GM04504 (cell line): ENCODE measurements around the gene KLHDC4.
"Not testable (repeated sequence)": the region's sequence is repeated elsewhere in the genome, so short reads cannot be mapped to it uniquely, and the experiment has no call there.

ENCODE experiments used
- DNase-seq: peaks from one replicate; pipeline ENCODE4 v3.0.0-alpha.2; 2012; ENCODE audit warnings: low read depth

Gene KLHDC4

DNA sequence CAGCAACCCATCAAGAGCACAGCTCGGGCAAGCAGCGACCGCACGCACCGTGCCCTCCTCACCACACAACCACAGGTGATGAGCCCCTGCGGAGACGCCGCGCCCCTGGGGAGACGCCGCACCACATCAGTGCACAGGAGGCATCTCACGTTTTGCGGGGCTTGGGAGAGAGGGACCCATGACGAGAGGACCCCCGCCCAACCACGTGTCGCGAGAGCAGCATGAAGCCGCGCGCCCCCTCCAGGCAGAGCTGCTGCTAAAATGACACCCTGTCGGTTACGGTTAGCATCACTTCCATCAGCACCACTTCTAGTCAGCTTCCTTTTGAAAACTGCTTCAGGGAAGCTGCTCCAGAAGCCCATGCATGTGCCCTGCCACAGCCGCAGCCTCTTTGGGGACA lies 45.3 kb downstream of the KLHDC4 start:
- no peak for DNase-seq

DNA sequence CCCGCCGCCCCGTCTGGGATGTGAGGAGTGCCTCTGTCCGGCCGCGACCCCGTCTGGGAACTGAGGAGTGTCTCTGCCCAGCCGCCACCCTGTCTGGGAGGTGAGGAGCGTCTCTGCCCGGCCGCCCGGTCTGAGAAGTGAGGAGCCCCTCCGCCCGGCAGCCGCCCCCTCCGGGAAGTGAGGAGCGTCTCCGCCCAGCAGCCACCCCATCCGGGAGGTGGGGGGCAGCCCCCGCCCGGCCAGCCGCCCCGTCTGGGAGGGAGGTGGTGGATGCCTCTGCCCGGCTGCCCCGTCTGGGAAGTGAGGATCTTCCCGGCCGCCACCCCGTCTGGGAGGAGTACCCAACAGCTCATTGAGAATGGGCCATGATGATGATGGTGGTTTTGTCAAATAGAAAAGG lies 47.0 kb downstream of the KLHDC4 start:
- not testable (repeated sequence) for DNase-seq

DNA sequence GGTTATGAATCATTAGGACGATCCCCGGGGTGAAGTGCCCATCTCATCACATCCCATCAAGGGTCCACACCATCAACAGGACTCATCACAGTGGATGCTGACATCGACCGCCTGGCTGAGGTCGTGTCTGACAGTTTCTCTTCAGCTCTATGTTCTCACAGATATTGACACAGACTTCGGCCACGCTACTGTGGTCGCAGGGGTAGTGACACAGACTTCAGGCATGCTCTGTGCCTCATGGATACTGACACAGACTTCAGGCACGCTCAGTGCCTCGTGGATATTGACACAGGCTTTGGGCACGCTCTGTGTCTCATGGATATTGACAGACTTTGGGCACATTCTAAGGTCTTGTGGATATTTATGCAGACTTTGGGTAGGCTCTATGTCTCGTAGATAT lies 50.1 kb downstream of the KLHDC4 start:
- no peak for DNase-seq

DNA sequence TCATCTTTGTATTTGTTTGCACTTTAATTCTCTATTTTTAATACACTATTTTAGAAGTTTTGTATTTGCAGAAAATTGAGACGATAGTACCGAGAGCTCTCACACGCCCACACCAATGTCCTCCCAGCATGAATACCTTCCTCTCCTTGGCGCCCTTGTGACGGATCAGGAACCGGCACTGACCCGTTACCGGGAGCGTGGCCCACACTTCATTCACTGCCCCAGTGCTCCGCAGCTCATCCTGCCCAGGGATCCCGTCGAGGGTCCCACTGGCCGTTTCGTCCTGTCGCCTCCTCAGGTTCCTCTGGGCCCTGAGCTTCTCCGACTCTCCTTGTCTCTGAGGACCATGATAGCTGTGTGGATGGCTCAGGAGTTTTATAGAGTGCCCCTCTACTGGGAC lies 50.6 kb downstream of the KLHDC4 start:
- no peak for DNase-seq

DNA sequence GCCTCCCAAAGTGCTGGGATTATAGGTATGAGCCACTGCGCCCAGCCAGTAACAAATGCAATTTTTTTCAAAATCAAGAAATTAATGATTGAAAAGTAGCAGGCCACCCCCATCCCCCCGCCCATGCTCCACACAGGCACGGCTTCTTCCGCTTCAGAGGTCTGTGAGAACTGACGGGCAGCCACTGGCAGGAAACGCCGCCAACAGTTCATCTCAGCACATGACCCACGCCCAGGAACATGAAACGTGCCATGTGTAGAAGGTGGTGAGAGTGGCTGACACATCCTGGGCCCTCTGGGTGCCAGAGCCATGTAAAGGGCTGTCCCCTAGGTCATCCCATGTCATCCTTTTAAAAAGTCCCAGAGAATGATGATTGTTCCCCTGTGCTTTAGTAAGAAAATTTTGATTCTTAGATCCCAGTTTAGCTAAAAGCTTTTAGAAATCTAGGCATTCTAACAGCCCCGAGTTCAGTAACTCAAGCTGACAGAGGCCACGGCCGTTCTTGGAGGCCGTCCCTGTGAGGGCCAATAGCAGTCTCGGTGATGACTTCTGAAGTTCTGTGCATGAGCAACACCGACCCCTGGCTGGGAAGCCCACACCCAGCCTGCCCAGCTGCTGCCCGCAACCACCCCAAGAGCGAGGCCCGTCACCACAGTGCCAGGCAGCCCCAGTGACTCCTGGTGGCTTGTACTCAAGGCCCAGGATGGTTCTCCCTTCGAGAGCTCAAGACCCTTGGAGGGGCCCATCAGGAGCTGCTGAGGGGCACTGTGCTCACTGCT lies 52.1 kb downstream of the KLHDC4 start:
- no peak for DNase-seq

DNA sequence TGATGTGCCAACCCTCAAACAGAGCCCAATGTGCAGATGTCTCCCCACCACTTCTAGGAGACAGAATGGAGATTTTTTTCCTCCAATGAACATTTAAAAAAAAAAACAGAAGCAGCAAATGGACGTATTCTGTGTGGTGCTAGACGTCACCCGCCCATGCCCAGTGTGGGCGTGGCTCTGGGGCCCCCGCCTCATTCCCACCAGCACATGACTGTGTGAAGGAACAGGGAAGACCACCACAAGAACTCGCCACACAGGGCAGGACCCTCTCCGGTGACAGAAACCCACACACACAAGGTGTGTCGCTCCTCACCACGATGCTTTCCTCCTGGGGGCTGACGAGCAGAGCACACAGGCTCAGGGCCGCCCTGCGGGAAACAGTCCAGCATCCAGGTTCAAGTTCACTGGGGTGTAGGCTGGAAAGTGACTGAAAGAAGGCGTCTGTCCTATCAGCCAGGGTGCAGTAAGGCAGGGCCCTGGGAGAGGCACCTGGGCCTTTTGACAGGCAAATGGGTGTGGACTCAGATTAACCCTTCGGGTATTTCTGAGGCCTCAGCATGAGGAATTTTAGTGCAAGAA lies 53.5 kb downstream of the KLHDC4 start:
- no peak for DNase-seq

DNA sequence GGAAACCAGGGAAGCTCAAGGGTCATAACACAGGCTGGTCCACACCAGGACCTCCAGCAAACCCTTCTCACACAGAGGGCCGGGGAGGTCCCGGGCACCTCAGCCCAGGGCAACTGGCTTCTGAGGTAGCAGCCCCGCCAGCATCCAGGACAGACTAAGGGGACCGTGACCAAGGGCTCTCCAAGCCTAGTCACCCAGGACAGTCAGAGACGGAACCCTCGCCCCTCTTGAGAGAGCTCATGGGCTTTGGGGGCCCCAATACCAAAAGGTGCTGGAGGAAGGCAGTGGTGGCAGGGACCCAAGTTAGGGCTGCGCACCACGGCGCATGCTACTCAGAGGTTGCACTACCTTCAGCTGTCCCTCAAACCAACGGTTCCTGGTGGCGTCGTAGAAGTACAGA lies 54.9 kb downstream of the KLHDC4 start:
- DNase-seq, result no peak

DNA sequence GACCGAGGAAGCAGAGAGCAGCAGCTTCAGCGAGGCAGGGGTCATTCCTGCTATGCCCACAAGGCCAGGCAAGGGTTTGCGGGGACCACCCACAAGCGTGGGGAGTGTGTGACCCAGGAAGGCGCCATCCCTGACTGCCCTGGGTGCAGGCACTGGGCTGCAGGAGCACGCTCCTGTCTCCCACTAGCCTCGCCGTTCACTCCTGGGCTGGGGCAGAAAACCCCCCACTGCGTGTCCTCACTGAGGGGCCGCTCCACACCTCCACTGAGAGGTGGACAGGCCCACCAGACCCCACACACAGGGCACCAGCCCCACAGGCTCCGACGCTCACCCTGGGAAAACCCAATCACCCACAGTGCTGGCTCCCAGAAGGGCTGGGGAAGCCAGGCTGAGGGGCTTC lies 56.1 kb downstream of the KLHDC4 start:
- no peak for DNase-seq

DNA sequence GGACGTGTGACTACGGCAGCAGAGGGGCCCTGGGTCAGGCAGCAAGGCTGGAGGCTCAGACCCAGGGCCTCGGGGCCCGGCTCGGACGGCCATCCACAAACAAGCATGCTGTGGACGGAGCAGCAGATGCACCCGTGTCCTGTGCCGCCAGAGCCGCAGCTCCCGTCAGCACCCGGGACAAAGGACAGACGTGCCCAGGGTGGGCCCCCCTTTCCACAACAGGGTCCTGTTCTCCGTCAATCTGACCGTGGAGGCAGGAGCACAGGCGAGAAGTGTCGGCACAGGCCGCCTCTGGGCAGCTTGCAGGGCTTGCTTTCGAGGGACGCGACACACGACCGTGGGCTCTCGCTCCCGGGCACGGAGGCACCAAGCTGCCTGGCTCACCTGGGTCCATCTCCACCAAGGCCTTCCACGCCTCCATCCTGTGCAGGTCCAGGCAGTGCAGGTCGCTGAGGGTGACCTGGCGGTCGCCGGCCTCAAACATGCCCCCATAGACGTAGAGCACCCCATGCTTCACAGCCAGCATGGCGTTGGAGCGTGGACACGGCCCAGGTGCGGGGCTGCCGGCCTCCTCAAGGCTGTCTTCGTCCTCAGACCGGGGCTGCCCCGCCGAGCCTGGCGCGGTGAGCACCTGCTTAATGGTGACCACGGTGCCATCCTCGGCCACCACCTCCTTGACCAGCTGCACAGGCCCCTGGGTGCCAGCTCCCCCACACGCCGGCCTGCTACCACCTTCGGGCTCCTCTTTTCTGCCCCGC lies 56.7 kb downstream of the KLHDC4 start:
- DNase-seq, result no peak

DNA sequence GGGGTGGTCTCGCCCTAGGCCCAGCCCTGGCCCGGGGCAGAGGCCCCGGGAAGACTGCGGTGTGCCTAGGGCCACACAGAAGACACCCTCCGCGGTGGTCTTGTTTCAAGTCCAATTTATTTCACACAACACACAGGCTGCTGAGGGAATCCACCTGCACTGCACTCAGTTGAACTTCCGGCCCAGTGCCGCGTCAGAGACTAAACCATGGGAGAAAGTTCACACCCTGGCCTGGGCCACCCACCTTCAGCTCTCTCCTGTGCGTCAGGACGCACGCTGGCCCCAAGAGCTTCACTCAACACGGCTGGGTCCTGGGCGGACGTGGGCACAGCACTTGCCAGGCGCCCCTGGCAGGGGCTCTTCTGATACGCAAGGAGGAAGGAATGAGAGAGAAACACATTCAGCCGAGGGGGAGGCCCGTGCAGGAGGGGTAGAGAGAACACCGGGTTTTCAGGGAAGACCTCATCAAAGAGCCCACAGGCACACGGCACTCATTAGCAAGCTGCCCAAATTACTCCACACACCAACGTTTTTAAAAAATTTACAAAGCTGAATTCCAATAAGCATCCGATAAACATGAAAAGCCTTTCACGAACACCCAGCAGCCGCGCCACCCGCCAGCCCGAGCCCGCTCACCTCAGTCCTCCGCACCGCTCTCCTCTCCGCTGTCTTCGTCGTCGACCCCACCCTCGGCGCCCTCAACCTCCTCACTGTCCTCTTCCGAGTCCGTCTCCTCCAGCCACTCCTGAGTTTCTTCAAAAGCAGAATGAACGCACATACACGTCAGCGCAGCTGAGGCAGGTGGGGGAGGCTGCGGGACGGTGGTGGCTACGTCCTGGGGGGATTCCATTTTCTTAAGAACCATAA lies 57.8 kb downstream of the KLHDC4 start:
- DNase-seq, result no peak

DNA sequence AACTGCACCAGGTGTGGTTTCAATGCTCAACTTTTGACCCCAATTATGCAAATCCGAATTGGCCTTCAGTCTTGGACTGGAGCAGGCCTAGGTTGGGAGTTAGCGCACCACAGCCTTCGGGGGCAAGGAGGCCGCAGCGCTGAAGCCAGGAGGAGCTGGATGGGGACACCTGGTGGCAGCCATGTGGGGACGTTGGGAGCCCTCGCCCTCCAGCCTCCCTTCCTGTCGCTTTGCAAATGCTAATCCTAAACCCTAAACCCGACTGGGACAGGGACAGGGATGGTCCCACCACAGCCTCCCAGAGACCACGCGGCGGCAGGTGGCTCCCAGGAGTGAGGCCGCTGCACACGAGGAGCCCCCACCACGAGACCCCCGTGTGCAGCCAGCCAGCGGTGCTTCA lies 58.7 kb downstream of the KLHDC4 start:
- no peak for DNase-seq

DNA sequence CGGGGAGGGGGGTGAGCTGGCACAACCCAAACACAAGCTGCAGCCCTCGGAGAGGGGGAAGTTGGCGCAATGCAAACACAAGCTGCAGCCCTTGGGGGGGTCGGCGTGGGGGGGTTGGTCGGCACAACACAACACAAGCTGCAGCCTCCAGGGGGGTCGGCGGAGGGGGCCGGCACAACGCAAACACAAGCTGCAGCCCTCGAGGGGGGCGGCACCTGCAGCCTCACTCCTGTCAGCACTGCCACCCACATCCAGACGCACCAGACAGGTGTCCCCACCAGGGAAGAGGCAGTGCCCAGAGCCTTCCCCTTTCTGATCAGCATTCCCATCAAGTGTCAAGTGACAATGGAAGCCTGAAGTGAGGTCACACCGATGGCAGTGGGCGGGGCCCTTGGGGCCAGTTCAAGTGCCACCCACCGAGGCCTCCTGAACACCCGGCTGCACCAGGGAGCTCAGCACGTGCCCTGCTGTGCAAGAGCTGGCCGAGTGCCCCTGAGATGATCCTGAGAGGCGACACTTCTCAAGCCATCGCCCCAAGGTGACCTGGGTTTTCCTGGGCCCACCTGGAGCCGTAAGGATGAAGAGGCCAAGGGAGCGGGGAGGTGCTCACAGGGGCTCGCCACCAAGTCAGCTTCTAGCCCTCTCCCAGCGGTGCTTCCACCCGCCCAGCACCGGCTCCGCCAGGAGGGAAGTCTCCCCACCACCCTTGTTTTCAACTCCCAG lies 59.3 kb downstream of the KLHDC4 start:
- DNase-seq, result no peak

DNA sequence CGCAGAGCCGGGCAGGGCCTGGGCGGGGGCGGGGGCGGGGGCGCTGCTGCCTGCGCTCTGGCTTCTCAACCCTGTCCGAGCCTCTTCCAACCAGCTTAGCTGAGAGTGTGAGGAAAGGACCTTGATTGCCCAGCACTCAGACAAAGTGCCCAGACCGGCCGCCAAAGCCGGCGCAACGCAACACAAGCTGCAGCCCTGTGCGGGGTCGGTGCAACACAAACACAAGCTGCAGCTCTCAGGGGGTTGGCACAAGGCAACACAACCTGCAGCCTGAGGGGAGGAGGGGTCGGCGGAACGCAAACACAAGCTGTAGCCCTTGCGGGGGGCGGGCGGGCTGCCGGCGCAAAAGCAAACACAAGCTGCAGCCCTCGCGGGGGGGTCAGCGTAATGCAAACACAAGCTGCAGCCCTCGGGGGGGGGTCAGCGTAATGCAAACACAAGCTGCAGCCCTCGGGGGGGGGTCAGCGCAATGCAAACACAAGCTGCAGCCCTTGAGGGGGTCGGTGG lies 60.0 kb downstream of the KLHDC4 start:
- DNase-seq, result no peak

DNA sequence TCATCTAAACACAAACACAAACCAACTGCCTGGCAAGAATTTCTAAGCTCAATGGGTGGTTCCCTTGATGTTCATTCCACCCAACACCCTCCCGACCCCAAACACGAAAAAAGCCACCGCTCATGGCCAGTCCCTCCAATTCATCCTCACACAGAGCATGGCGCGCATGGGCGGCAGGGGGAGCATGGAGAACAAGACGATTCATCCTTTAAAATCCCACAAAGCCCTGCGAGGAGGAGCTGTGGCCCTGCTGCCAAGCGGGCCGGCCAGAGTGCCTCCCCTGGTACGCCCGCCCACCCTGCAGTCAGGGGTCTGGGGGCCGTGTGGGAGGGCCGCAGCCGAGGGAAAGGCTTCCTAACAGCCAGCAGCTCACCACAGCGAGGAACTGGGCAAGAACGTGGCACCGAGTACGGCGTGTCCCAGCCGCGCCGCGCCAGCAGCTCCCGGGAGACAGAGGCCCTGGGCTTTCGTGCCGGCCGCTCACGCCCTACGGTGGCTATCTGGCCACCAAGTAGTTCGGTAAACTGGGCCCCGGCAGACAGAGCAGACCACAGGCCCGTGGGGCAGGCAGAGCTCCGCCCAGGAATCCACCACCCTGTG lies 60.9 kb downstream of the KLHDC4 start:
- DNase-seq, result no peak

DNA sequence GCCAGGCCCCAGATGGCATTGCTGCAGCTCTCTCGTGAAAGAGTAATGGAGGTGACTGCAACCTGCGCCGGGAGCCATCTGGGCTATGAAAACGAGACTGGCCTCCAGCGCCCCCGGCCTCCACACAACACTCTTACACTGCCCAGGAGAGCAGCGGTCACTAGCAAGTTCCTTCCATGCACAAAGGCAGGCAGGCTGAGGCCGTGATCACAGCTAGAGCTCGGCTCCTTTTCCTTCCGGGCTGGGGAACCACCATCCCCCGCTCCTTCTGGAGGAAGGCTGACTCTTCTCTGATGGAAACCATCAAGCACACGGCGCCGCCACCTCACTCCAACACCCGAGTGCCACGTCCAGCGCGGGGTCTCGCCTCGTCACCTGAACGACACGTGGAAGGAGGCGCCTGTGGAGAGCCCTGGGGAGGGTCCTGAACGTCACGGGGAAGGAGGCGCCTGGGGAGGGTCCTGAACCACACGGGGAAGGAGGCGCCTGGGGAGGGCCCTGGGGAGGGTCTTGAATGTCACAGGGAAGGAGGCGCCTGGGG lies 61.9 kb downstream of the KLHDC4 start:
- DNase-seq, result no peak

DNA sequence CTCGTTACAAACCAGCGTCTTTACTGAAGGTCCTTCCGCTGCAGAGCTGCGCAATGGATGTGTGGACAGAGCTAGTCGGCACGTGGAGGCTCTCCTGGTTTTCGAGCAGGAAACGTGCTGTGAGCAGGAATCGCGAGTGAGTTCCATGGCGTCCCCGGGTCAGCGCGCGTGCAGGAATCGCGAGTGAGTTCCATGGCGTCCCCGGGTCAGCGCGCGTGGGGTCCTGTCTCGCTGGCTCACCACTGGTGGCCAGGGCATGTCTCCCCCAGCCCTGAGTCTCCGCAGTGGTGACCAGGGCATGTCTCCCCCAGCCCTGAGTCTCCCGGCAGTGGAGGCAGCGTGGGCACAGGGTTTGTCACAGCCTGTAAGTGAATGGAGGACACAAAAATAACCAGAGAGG lies 62.7 kb downstream of the KLHDC4 start:
- DNase-seq, result no peak

DNA sequence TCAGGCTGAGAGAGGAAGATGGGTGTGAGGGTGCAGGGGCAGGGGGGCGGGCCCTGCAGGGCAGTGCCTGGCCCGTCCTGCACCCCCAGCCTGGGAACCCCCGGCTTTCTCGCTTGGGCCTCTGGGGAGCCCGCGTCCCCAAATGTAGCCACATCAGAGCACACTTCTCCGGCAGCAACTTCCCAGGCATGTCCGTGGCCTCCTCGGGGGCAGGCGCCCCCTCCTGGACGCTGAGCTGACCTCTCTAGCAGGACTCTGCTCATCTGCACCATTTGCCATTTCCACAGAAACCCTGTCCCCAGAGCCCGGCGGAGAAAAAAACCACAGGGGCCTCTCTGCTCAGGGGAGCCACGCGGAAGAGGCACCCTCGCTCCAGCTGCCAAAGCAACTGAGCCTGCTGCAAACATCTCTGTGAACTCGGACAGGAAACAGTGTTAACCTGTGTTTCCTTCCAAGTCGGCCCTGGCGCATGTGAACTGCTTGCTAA lies 63.4 kb downstream of the KLHDC4 start:
- no peak for DNase-seq

DNA sequence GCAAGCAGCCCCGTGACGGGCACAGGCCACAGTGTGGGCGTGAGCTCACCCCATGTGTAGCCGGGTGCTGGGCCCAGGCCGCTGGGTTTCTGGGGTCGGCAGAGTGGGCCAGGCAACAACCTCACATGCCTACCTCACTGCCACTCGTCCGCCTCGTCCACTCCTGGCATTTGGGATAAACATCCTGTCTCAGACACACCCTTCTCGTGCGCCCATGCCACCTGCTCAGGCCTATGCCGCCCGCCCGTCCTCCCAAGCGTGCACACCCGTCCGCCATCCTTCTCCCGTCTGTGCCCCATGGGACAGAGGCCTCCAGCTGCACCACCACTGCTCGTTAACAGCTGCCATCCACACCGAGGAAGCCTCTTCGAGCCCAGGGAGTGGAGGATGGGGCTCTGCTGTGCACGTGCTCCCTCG lies 64.3 kb downstream of the KLHDC4 start:
- no peak for DNase-seq

DNA sequence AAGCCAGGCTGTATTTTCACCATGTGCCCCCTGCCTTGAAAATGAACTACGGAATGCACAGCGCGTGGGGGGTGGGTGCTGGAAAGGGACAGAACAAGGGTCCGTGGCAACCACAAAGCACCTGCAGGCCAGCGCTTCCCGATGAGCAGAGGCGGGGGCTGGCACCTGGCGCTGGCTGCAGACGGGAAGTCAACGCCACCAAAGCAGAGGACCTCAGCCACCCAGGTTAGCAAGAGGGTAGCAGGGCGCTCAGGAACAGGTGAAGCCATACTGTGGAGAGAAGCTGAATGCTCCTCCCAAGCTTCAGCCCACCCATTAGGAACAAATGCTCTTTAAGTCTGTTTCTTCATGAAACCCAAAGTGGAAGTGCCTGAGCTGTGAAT lies 64.7 kb downstream of the KLHDC4 start:
- DNase-seq, result no peak

DNA sequence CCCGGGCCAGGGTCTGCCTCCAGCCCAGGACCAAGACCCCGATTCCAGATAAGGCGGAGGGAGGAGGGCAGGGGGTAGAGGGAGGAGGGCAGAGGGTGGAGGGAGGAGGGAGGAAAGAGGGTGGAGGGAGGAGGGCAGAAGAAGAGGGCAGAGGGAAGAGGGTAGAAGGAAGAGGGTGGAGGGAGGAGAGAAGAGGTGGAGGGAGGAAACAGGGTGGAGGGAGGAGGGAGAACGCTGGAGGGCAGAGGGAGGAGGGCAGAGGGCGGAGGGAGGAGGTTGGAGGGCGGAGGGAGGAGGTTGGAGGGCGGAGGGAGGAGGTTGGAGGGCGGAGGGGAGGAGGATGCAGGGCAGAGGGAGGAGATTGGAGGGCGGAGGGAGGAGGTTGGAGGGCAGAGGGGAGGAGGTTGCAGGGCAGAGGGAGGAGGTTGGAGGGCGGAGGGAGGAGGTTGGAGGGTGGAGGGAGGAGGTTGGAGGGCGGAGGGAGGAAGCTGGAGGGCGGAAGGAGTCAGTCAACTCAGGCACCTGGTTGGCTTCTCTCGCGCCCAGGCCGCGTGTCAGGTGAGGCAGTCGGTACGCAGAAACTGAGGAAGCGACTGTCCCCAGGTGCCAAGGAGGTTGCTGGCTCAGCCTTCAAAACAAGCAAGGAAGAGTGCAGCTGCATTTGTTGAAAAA lies 65.2 kb downstream of the KLHDC4 start:
- DNase-seq, result no peak
